ENCODE measurements around the gene MEIKIN.
"Not testable (repeated sequence)": the region's sequence is repeated elsewhere in the genome, so short reads cannot be mapped to it uniquely, and the experiment has no call there.

MEIKIN gene

DNA sequence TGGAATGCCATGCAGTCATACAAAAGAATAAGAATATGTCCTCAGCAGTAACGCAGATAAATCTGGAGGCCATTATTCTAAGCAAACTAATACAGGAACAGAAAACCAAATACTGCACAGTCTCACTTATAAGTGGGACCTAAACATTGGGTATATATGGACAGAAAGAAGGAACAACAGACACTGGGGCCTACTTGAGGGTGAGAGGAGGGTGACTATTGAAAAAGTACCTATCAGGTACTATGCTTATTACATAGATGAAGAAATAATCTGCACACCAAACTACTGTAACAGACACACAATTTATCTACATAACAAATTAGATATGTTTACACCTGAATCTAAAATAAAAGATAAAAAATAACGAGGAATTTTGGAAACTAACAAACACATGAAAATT, 38.8 kb downstream of the MEIKIN start:
- DNase-seq (ENCODE audit: low read depth), result no peak

DNA sequence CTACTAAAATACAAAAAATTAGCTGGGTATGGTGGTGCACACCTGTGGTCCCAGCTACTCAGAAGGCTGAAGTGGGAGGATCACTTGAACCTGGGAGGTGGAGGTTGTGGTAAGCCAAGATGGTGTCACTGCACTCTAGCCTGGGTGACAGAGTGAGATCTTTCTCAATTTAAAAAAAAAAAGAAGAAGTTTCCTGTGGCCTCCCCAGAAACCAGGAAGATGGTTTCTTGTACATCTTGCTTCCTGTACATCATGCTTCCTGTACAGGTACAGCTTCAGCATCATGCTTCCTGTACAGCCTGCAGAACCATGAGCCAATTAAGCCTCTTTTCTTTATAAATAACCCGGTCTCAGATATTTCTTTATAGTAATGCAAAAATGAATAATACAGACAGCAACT, 43.2 kb downstream of the MEIKIN start:
- not testable (repeated sequence) for DNase-seq (ENCODE audit: low read depth)

DNA sequence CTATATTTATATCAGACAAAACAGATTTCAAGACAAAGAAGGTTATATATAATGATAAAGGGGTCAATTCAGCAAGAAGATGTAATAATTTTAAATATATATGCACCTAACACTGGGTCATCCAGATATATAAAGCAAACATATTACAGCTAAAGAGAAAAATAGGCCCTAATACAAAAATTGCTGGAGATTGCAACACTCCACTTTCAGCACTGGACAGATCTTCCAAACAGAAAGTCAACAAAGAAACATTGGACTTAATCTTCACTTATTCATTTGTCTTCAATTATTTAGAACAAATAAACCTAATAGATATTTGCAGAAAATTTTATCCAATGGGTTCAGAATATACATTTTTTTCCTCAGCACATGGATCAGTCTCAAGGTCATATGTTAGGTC, 45.8 kb downstream of the MEIKIN start:
- peak; percentile 32 for DNase-seq (ENCODE audit: low read depth)

DNA sequence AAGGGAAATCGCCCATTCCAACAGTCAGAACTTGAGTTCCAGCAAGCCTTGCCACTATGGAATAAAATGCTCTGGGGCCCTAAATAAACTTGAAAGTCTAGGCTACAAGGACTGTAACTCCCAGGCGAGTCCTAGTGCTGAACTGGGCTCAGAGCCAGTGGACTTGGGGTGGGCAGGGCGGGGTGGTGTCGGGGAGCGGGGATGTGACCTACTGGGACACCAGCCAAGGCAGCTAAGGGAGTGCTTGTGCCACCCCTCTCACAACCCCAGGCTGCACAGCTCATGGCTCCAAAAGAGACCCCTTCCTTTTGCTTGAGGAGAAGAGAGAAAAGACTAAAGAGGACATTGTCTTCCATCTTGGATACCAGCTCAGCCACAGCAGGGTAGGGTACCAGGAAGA, 61.5 kb downstream of the MEIKIN start:
- no peak for DNase-seq (ENCODE audit: low read depth)

DNA sequence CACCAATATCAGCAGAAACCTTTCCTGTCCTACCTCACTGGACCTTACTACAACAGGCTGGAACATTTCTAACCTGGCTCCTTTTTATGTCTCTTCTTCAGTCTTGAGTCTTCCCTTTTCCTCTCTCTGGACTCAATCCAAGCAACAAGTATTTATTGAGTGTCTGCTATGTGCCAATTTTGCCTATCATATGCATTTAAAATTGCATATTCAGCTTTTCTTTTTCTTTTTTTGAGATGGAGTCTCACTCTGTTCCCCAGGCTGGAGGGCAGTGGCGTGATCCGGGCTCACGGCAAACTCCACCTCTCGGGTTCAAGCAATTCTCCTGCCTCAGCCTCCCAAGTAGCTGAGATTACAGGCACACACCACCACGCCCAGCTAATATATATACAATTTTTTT, 65.8 kb downstream of the MEIKIN start:
- no peak for DNase-seq (ENCODE audit: low read depth)

DNA sequence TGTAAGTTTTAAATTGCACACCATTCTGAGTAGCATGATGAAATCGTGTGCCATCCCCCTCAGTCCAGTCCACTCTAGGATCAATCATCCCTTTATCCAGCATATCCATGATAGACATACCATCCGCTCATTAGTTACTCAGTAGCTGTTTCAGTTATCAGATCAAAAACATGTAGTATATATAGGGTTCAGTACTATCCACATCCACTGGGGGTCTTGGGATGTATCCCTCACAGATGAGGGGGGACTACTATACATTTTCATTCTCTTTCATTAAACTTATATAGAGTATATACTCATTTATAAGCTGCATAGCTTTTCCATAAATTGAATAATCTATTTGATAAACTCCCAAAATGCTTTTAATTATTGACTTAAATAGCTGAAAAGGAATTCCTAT, 67.6 kb downstream of the MEIKIN start:
- DNase-seq (ENCODE audit: low read depth), result no peak

DNA sequence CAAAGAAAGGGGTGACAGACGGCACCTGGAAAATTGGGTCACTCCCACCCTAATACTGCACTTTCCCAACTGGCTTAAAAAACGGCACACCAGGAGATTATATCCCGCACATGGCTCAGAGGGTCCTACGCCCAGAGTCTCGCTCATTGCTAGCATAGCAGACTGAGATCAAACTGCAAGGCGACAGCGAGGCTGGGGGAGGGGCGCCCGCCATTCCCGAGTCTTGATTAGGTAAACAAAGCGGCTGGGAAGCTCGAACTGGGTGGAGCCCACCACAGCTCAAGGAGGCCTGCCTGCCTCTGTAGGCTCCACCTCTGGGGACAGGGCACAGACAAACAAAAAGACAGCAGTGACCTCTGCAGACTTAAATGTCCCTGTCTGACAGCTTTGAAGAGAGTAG, 74.2 kb downstream of the MEIKIN start:
- DNase-seq (ENCODE audit: low read depth), result not testable (repeated sequence)

DNA sequence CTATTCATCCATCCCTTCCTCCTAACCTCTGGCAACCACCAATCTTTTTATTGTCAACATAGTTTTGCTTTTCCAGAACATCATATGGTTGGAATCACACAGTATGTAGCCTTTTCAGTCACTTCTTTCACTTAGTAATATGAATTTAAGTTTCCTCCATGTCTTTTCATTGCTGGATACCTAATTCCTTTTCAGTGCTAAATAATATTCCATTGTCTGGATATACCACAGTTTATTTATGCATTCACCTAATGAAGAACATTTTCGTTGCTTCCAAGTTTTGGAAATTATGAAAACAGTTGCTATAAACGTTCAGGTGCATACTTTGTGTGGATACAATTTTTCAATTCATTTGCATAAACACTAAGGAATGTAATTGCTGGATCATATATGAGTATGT, 77.9 kb downstream of the MEIKIN start:
- DNase-seq (ENCODE audit: low read depth), result no peak

DNA sequence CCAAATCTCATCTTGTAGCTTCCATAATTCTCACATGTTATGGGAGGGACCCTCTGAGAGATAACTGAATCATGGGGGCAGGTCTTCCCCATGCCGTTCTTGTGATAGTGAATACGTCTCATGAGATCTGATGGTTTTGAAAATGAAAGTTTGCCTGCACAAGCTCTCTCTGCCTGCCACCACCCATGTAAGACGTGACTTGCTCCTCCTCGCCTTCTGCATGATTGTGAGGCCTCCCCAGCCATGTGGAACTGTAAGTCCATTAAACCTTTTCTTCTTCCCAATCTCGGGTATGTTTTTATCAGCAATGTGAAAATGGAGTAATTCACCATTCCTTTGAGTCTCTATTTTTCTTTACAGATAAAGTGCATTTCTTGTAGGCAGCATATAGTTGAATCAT, 81.8 kb downstream of the MEIKIN start:
- no peak for DNase-seq (ENCODE audit: low read depth)

DNA sequence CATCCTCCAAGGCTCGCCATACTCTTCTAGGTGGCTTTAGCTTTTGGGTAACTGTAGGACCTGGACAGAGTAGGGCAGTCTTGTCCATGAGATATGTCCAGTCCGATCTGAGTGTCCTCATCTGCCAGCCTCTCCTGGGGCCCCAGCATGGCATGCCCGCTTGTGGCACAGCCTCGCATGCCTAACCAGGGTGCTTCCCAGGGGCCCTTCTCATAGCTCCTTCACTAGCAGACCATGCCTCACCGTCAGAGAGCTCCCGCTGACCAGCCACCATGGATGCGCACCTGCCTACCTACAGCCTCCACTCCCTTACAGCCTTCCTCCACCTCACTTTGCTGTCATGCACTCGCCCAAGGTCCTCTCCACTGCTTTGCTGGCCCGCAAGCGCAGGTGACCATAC, 88.1 kb downstream of the MEIKIN start:
- no peak for DNase-seq (ENCODE audit: low read depth)

DNA sequence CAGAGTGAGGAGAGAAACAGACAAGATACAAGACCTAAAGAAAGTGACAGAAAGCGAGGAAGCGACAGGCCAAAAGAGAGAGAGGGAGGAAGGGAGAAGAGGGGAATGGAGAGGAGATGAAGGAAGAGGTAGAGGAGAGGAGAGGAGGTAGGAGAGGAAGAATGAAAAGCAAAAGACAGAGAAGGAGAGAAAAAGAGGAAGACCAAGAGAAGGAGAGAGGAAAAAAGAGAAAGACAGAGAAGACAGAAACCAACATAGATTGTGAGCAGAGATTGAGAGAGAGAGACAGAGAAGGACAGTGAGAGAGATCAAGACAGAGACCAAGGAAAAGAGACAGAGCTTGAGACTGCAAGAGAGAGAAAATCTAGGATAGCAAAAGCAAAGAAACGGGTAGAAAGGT, 90.0 kb downstream of the MEIKIN start:
- DNase-seq (ENCODE audit: low read depth), result no peak

DNA sequence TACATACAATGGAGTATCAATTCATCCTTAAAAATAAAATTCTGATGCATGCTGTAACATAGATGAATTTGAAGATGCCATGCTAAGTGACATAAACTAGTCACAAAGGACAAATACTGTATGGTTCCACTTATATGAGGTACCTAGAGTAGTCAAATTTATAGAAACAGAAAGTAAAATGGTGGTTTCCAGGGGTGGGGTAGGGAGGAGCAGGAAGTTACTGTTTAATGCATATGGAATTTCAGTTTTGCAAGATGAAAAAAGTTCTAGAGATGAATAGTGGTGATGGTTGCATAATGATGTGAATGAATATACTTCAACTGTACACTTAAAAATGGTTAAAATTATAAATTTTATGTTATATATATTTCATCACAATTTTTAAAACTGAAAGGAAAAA, 91.3 kb downstream of the MEIKIN start:
- DNase-seq (ENCODE audit: low read depth), result peak; percentile 41

DNA sequence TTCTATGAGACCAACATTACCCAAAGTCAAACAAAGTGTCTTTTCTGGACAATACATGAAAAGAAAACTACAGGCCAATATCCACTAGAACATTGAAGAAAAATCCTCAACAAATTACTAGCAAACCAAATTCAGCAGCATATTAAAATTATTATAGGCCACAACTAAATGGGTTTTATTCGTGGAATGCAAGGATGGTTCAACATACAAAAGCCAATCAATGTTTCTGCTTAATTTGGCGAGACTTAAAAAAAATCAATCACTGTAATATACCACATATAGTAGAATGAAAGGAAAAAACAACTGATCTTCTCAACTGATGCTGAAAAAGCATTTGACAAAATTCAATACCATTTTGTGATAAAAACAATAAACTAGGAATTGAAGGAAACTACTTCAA, 96.8 kb downstream of the MEIKIN start:
- no peak for DNase-seq (ENCODE audit: low read depth)

DNA sequence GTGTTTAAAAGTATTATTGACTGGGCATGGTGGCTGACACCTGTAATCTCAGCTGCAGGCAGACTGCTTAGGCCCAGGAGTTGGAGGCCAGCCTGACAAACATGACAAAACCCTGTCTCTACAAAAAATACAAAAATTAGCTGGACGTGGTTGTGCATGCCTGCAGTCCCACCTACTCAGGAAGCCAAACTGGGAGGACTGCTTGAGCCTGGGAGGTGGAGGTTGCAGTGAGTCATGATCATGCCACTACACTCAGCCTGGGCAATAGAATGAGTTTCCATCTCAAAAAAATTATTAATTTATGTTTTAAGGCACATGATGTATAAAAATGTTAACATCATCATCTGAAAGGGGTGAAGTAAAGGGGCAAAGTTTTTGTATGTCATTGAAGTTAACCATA, 98.9 kb downstream of the MEIKIN start:
- no peak for DNase-seq (ENCODE audit: low read depth)

DNA sequence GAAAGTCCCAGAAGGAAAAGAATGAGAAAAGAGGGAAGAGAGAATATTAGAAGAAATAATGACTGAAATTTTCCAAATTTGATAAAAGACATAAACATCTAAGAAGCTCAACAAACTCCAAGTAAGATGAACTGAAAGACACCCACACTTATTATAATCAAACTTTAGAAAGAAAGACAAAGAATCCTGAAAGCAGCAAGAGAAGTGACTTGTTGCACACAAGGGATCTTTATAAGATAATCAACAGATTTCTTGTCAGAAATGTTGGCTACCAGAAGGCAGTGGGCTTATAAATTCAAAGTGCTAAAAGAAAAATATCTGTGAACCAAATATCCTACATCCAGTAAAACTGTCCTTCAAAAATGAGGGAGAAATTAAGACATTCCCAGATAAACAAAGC, 99.6 kb downstream of the MEIKIN start:
- DNase-seq (ENCODE audit: low read depth), result no peak

DNA sequence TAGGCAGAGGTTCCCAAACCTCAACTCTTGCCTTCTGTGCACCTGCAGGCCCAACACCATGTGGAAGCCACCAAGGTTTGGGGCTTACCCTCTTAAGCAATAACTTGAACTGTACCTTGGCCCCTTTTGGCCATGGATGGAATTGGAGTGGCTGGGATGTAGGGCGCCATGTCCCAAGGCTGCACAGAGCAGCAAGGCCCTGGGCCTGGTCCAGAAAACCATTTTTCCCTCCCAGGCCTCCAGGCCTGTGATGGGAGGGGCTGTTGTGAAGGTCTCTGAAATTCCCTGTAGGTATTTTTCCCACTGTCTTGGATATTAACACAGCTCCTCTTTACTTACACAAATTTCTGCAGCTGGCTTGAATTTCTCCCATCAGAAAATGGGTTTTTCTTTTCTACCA, 102.5 kb downstream of the MEIKIN start:
- not testable (repeated sequence) for DNase-seq (ENCODE audit: low read depth)

DNA sequence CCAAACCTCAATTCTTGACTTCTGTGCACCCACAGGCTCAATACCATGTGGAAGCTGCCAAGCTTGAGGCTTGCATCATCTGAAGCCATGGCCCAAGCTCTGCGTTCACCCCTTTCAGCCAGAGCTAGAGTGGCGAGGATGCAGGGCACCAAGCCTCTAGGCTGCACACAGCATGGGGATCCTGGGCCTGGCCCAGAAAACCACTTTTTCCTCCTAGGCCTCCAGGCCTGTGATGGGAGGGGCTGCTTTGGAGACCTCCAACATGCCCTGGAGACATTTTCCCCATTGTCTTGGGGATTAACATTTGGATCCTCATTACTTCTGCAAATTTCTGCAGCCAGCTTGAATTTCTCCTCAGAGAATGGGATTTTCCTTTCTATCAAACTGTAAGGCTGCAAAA, 112.8 kb downstream of the MEIKIN start:
- not testable (repeated sequence) for DNase-seq (ENCODE audit: low read depth)

DNA sequence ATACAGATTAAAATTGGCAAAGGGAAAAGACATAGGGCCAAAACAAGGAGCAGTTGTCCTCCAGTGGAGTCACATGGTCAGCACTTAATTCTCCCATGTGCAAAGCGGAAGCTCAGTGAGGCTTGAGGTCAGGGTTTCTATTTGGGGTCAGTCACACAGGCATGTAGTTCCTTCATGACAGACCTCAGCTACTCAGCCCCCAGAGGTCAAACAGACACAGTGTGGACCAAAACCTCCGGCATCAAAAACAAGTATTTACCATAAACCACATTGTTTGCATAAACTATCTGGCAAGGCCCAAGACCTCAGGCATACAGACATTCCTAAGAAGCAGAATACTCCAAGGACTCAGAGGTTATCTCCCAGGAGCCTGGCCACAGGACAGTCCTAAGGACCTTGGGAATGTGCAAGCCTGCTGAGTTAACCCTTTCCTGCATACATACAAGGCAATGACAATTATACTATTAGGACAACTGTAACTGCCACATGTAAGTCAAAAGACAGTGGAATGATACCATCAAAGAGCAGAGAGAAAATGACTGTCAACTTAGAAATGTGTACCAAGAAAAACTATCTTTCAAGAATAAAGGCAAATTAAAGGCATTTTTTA, 120.0 kb downstream of the MEIKIN start:
- peak; percentile 17 for DNase-seq (ENCODE audit: low read depth)

DNA sequence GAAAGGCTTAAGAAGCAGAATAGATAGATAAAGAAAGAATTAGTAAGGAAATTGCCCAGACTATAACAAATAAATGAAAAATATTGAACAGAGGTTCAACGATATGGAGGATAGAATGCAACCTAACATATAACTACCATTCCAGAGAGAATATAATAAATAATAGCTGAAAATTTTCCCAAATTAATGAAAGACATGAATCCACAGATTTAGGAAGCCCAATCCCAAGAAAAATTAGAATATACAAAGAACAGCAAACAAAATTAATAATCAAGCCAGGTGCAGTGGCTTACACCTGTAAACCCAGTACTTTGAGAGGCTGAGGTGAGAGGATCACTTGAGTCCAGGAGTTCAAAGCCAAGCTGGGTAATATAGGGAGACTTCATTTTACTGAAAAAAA, 120.8 kb downstream of the MEIKIN start:
- no peak for DNase-seq (ENCODE audit: low read depth)

DNA sequence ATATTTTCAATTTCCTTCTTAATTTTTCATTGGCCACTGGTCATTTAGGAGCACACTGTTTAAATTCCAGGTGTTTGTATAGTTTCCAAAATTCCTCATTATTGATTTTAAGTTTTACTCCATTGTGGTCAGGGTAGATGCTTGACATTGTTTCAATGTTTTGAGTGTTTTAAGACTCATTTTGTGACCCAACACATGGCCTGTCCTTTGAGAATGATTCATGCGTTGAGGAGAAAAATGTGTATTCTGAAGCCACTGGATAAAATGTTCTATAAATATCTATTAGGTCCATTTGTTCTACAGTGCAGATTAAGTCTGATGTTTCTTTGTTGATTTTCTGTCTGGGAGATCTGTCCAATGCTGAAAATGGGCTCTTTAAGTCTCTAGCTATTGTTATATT, 124.2 kb downstream of the MEIKIN start:
- DNase-seq (ENCODE audit: low read depth), result no peak

DNA sequence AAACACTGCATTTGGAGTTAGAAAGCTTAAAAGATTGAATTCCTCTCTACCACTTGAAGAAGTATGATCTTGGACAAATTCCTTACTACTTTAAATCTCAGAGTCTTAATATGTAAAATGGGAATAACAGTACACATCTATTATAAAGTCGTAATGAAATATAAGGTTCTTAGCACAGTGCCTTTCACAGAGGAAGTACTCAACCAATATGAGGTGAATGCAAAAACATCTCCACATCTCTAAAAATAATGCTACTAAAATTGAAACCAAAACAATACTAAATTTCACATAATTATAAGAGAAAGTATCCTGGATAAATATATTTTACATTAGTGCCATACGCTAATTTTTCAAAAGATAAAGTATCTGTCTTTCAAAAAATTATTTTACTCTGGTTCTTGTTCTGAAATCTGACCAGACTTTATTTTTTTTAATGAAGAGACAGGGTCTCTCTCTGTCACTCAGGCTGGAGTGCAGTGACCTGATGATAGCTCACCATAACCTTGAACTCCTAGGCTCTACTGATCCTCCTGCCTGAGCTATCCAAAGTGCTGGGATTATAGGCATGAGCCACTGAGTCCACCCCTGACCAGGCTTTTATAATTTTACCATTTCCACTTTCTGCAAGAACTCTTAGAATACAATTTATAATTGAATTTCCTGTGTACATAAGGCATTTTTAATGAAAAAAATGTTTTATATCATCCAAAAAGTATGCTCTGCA, 127.3 kb downstream of the MEIKIN start:
- DNase-seq (ENCODE audit: low read depth), result no peak

DNA sequence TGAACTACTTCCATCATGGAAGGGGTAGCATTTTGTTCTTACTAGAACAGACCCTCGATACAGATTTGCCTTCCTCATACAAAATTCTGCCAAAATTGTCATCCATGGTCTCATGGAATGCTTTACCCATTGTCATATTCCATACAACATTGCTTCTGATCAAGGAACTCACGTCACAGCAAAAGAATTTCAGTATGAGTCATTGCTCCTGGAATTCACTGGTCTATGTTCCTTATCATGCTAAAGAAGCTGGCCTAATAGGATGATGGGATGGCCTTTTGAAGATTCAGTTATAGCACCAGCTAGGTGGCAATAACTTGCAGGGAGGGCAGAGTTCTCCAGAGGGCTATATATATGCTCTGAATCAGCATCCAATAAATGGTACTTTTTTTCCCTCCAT, 130.5 kb downstream of the MEIKIN start:
- DNase-seq (ENCODE audit: low read depth), result peak; percentile 83

DNA sequence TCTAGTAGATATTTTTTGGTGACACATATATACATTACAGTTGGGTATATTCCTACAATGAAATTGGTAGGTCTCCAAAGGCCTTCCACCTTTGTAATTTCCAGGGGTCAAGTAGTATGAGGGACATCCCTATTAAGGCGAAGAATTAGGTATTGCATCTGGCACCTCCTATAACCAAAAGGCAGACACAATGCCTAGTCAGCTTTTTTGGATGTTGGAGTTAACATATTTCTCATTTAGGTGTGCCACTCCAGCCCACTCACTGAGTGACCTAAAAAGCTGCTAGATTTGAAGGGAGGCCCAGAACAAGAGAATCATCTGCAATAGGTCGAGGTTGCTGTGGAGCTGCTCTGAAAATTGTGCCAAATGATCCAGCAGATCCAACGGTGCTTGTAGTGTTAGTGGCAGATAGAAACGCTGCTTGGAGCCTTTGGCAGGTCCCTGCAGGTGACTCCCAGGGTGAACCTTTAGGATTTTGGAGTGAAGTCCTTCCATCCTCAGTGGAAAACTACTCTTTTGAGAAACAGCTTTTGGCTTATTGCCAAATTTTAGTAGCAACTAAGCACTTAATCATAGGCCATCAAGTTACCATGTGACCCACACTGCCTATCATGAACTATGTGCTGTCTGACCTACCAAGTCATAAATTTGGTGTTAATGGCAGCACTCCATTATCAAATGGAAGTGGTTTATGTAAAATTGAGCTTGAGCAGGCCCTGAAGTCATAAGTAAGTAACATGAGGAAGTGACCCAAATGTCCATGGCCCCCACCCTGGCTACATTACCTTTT, 132.9 kb downstream of the MEIKIN start:
- no peak for DNase-seq (ENCODE audit: low read depth)

Measured in amniotic epithelial cell (primary cell).